Measurements from ENCODE around the gene DDX6. TPM values are rescaled to one million over a fixed set of nuclear protein-coding genes. Genes with fewer than 3 reads are reported as not detected.
A peak's percentile ranks its signal among the peaks of the same experiment; 100 is the strongest.

Gene DDX6
- total RNA-seq, 2 experiments from 2014 or later: 193 to 212 TPM

GRCh38 chr11:118812485-118812884 lies 21.5 kb upstream of the DDX6 start:
- Mint-ChIP-seq H3K36me3 (no peaks in the 10 kb centered on the region), H3K4me1 (peaks cover 4% of the 10 kb centered on the region), H3K4me3 (no peak overlapping the region), H3K9me3 (no peaks in the 10 kb centered on the region), H3K27ac (no peak overlapping the region), H3K27me3 (no peaks in the 10 kb centered on the region)
- no peak for DNase-seq
- POLR2A ChIA-PET: no interaction called here
- ATAC-seq (ENCODE audit: low read depth): no peak

DNA sequence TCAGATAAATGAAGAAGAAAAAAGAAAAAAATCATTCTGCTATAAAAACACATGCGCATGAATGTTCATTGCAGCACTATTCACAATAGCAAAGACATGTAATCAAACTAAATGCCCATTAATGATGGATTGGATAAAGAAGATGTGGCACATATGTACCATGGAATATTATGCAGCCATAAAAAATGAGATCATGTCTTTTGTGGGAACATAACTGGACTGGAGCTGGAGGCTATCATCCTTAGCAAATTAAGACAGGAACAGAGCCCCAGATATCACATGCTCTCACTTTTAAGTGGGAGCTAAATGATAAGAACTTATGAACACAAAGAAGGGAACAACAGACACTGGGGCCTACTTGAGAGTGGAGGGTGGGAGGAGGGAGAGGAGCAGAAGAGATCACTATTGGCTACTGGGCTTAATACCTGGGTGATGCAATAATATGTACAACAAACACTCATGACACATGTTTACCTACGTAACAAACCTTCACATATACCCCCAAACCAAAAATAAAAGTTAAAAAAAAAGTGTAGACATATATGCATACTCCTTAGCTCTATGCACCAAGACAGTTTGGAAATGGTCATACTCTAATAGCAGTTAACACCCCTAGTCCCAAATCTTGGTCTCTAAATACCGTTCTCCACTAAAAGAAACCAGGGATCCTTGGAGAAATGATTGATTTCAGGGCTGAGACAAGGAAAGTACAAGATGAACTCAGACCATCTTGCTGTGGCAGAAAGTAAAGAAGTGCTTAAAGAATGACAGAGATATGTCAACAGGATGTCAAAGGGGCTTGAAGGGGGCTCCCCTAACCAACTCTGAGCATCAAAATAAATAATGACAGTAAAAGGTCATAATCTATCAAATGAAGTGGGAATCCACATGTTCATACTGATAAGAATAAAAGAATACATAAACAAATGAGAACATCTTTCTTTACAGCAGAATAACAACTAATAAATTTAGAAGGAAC lies 17.1 kb upstream of the DDX6 start:
- Mint-ChIP-seq H3K36me3 (no peaks in the 10 kb centered on the region), H3K27me3 (no peaks in the 10 kb centered on the region), H3K4me1 (peaks cover 8% of the 10 kb centered on the region), H3K27ac (peak overlapping the region; percentile 2), H3K9me3 (no peaks in the 10 kb centered on the region), H3K4me3 (no peak overlapping the region)
- no peak for ATAC-seq (ENCODE audit: low read depth)
- no peak for DNase-seq
- POLR2A ChIA-PET: no interaction called here

DNA sequence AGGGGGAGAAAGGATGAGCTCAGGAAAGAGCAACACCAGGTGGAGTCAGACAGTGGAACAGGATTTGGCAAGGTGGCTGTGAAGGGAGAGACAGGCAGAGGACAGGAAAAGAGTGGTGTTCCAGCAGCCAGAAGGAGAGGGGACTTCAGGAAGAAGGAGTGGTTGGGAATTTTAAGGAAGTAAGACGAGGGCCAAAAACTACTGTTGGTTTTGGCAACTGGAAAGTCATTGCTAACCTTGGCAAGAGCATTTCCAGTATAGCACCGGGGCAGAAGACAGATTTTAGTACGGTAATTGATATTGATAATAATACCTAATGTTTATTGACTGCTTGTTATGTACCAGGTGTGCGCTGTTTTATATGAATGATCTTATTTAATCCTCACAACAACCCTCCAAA lies 15.4 kb upstream of the DDX6 start:
- Mint-ChIP-seq H3K27ac (no peak overlapping the region), H3K36me3 (no peaks in the 10 kb centered on the region), H3K4me3 (no peak overlapping the region), H3K27me3 (no peaks in the 10 kb centered on the region), H3K4me1 (peaks cover 7% of the 10 kb centered on the region), H3K9me3 (no peaks in the 10 kb centered on the region)
- POLR2A ChIA-PET: no interaction called here
- ATAC-seq (ENCODE audit: low read depth) (no peak), DNase-seq (no peak)

GRCh38 chr11:118804094-118804493 lies 13.1 kb upstream of the DDX6 start:
- ATAC-seq (ENCODE audit: low read depth) (no peak), DNase-seq (no peak)
- H3K9me3 Mint-ChIP-seq: no peaks in the 10 kb centered on the region
- no peak overlapping the region for H3K27ac Mint-ChIP-seq
- POLR2A ChIA-PET: no interaction called here
- no peak overlapping the region for H3K4me3 Mint-ChIP-seq
- peaks cover 7% of the 10 kb centered on the region for H3K4me1 Mint-ChIP-seq
- no peaks in the 10 kb centered on the region for H3K36me3 Mint-ChIP-seq
- H3K27me3 Mint-ChIP-seq: no peaks in the 10 kb centered on the region

DNA sequence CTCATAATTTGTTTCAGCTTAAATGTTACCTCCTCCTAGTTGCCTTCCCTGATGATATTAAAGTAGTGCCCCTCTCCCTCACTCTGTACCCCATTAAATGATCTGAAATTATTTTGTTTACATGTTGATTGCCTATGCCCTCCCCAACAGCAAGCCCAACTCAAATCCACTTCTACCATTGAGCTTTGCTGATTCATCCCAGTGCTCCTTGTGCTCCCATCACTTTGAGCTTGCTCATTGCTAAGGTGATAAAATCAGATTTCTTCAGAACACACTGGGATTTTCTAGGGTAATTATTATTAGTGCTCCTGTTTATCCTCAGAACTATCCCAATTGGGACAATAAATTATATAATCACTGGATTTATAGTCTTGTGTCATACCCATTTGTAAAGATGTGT lies 8.4 kb upstream of the DDX6 start:
- no peak overlapping the region for H3K27ac Mint-ChIP-seq
- no peaks in the 10 kb centered on the region for H3K27me3 Mint-ChIP-seq
- H3K36me3 Mint-ChIP-seq: no peaks in the 10 kb centered on the region

DNA sequence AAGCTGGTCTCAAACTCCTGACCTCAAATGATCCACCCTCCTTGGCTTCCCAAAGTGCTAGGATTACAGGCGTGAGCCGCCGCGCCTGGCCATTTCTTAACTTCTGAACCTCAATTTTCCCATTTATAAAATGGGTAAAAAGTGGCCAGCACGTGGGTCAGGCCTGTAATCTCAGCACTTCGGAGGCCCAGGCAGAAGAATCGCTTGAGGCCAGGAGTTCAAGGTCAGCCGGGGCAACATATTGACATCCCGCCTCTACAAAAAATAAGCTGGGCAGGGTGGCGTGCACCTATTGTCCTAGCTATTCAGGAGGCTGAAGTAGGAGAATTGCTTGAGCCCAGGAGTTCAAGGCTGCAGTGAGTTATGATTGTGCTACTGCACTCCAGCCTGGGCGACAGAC lies 6.5 kb upstream of the DDX6 start:
- H3K36me3 Mint-ChIP-seq: no peaks in the 10 kb centered on the region
- H3K27ac Mint-ChIP-seq: no peak overlapping the region
- no peaks in the 10 kb centered on the region for H3K27me3 Mint-ChIP-seq
- POLR2A ChIA-PET: no interaction called here
- H3K4me3 Mint-ChIP-seq: no peak overlapping the region
- no peaks in the 10 kb centered on the region for H3K9me3 Mint-ChIP-seq
- no peak for DNase-seq
- no peak for ATAC-seq (ENCODE audit: low read depth)
- peaks cover 8% of the 10 kb centered on the region for H3K4me1 Mint-ChIP-seq

More for the DNA sequence above, 8.4 kb upstream of the DDX6 start:
- ATAC-seq (ENCODE audit: low read depth) (no peak), DNase-seq (no peak)
- no peaks in the 10 kb centered on the region for H3K9me3 Mint-ChIP-seq
- H3K4me3 Mint-ChIP-seq: no peak overlapping the region
- POLR2A ChIA-PET: interaction anchor here (1.2 kb wide), 2 partner anchors 8 to 71 kb away, joined by 3 to 4 read pairs; partner anchors contain the start of gene DDX6
- H3K4me1 Mint-ChIP-seq: peaks cover 4% of the 10 kb centered on the region

GRCh38 chr11:118792570-118793124 lies 1.7 kb upstream of the DDX6 start:
- H3K27ac Mint-ChIP-seq: peak overlapping the region; percentile 100
- H3K27me3 Mint-ChIP-seq: no peaks in the 10 kb centered on the region
- POLR2A ChIA-PET: interaction anchor here (0.6 to 6.0 kb wide), 22 partner anchors 9 to 454 kb away, joined by 3 to 177 read pairs (median 6); partner anchors contain the start of genes BCL9L, C2CD2L, CXCR5 and RPS25
- ATAC-seq (ENCODE audit: low read depth) (peak; percentile 52), DNase-seq (peak; percentile 44)
- H3K4me1 Mint-ChIP-seq: peaks cover 15% of the 10 kb centered on the region
- H3K9me3 Mint-ChIP-seq: no peaks in the 10 kb centered on the region
- peaks cover 11% of the 10 kb centered on the region for H3K36me3 Mint-ChIP-seq
- H3K4me3 Mint-ChIP-seq: peak overlapping the region; percentile 100

GRCh38 chr11:118791961-118792569 lies 1.1 kb upstream of the DDX6 start:
- no peak for DNase-seq
- Mint-ChIP-seq H3K27ac (peak overlapping the region; percentile 100), H3K9me3 (no peaks in the 10 kb centered on the region), H3K36me3 (peaks cover 14% of the 10 kb centered on the region), H3K4me1 (peaks cover 18% of the 10 kb centered on the region), H3K4me3 (peak overlapping the region; percentile 100), H3K27me3 (no peaks in the 10 kb centered on the region)
- no peak for ATAC-seq (ENCODE audit: low read depth)
- POLR2A ChIA-PET: interaction anchor here (0.6 to 6.0 kb wide), 35 partner anchors 7 to 551 kb away, joined by 3 to 177 read pairs (median 5); partner anchors contain the start of genes BCL9L, C2CD2L, CXCR5 and PHLDB1

GRCh38 chr11:118790357-118791110 lies 430 bp downstream of the DDX6 start:
- ATAC-seq (ENCODE audit: low read depth): peak; percentile 37
- peaks cover 30% of the 10 kb centered on the region for H3K4me1 Mint-ChIP-seq
- peaks cover 18% of the 10 kb centered on the region for H3K36me3 Mint-ChIP-seq
- no peaks in the 10 kb centered on the region for H3K27me3 Mint-ChIP-seq
- H3K9me3 Mint-ChIP-seq: no peaks in the 10 kb centered on the region
- POLR2A ChIA-PET: interaction anchor here (0.6 to 6.0 kb wide), 37 partner anchors 9 to 448 kb away, joined by 3 to 177 read pairs (median 5); partner anchors contain the start of genes BCL9L, CD3D, CENATAC and CXCR5
- H3K4me3 Mint-ChIP-seq: peak overlapping the region; percentile 100
- peak; percentile 82 for DNase-seq
- peak overlapping the region; percentile 100 for H3K27ac Mint-ChIP-seq

GRCh38 chr11:118789501-118790356 lies 1.2 kb downstream of the DDX6 start:
- DNase-seq (no peak), ATAC-seq (ENCODE audit: low read depth) (no peak)
- H3K9me3 Mint-ChIP-seq: no peaks in the 10 kb centered on the region
- peaks cover 20% of the 10 kb centered on the region for H3K36me3 Mint-ChIP-seq
- H3K4me3 Mint-ChIP-seq: peak overlapping the region; percentile 100
- H3K27me3 Mint-ChIP-seq: no peaks in the 10 kb centered on the region
- peaks cover 31% of the 10 kb centered on the region for H3K4me1 Mint-ChIP-seq
- POLR2A ChIA-PET: interaction anchor here (0.7 to 6.0 kb wide), 19 partner anchors 11 to 867 kb away, joined by 3 to 177 read pairs (median 12); partner anchors contain the start of genes BCL9L, CENATAC and CXCR5
- peak overlapping the region; percentile 100 for H3K27ac Mint-ChIP-seq

GRCh38 chr11:118786657-118787056 lies 4.3 kb downstream of the DDX6 start:
- no peaks in the 10 kb centered on the region for H3K27me3 Mint-ChIP-seq

GRCh38 chr11:118785362-118785761 lies 5.6 kb downstream of the DDX6 start:
- no peak overlapping the region for H3K27ac Mint-ChIP-seq
- H3K27me3 Mint-ChIP-seq: no peaks in the 10 kb centered on the region
- POLR2A ChIA-PET: interaction anchor here (0.6 to 1.4 kb wide), 3 partner anchors 44 to 139 kb away, joined by 3 to 5 read pairs (median 4); no protein-coding TSS in a partner anchor
- DNase-seq (no peak), ATAC-seq (ENCODE audit: low read depth) (no peak)
- H3K36me3 Mint-ChIP-seq: peaks cover 31% of the 10 kb centered on the region
- no peaks in the 10 kb centered on the region for H3K9me3 Mint-ChIP-seq
- no peak overlapping the region for H3K4me3 Mint-ChIP-seq
- peaks cover 29% of the 10 kb centered on the region for H3K4me1 Mint-ChIP-seq

More at GRCh38 chr11:118786657-118787056, 4.3 kb downstream of the DDX6 start:
- H3K4me1 Mint-ChIP-seq: peaks cover 29% of the 10 kb centered on the region
- peaks cover 30% of the 10 kb centered on the region for H3K36me3 Mint-ChIP-seq
- ATAC-seq (ENCODE audit: low read depth): no peak
- H3K27ac Mint-ChIP-seq: peak overlapping the region; percentile 19
- POLR2A ChIA-PET: interaction anchor here (1.1 kb wide), 2 partner anchors 84 to 91 kb away, joined by 4 to 5 read pairs; no protein-coding TSS in a partner anchor
- peak overlapping the region; percentile 58 for H3K4me3 Mint-ChIP-seq
- no peak for DNase-seq
- no peaks in the 10 kb centered on the region for H3K9me3 Mint-ChIP-seq
